Smooth muscle cell (in vitro differentiated cells): ENCODE results near the gene NFXL1. TPM values are rescaled to one million over a fixed set of nuclear protein-coding genes. Genes with fewer than 3 reads are reported as not detected.

Experiments used
- DNase-seq: peaks from one replicate; lab custom pipeline; 2025; ENCODE audit not compliant: unreplicated experiment; lab: John Stamatoyannopoulos, UW
- H2AFZ ChIP-seq: fragments of 200-600 bp; sonication (generic); 2 replicates; pipeline ENCODE4 v1.6.0; 2016; ENCODE audit warnings: antibody characterized with exemption, low read depth, mild to moderate bottlenecking
- H3F3A ChIP-seq: fragments of 200-600 bp; sonication (generic); 2 replicates; pipeline ENCODE4 v1.6.0; 2017; ENCODE audit warnings: antibody characterized with exemption, low read depth
- H3K27ac ChIP-seq: fragments of 200-600 bp; sonication (generic); 2 replicates; pipeline ENCODE4 v1.5.1; 2016; ENCODE audit warnings: low read depth, mild to moderate bottlenecking
- H3K27me3 ChIP-seq: fragments of 200-600 bp; sonication (generic); 2 replicates; pipeline ENCODE4 v1.6.1; 2016; ENCODE audit warnings: low read depth, mild to moderate bottlenecking
- H3K36me3 ChIP-seq: fragments of 200-600 bp; sonication (generic); 2 replicates; pipeline ENCODE4 v1.5.1; 2016; ENCODE audit warnings: low read depth
- H3K4me1 ChIP-seq: fragments of 200-600 bp; sonication (generic); 2 replicates; pipeline ENCODE4 v1.5.1; 2016; ENCODE audit warnings: low read depth
- H3K4me2 ChIP-seq: fragments of 200-600 bp; sonication (generic); 2 replicates; pipeline ENCODE4 v1.6.0; 2016; ENCODE audit warnings: mild to moderate bottlenecking
- H3K4me3 ChIP-seq: fragments of 200-600 bp; sonication (generic); 2 replicates; pipeline ENCODE4 v1.5.1; 2016; ENCODE audit warnings: mild to moderate bottlenecking
- H3K79me2 ChIP-seq: fragments of 200-600 bp; sonication (generic); 2 replicates; pipeline ENCODE4 v1.6.0; 2016; ENCODE audit warnings: low read depth, mild to moderate bottlenecking
- H3K9ac ChIP-seq: fragments of 200-600 bp; sonication (generic); 2 replicates; pipeline ENCODE4 v1.6.0; 2016; ENCODE audit warnings: low read depth
- H3K9me3 ChIP-seq: fragments of 200-600 bp; sonication (generic); replicated peaks from 2 replicates; pipeline ENCODE4 v1.5.1; 2016; ENCODE audit warnings: low read depth
- H4K20me1 ChIP-seq: fragments of 200-600 bp; sonication (generic); 2 replicates; pipeline ENCODE4 v1.6.0; 2016; ENCODE audit warnings: low read depth
- WGBS: methylation state at CpG from one replicate; pipeline ENCODE4 v1.1.7; 2016; ENCODE audit warnings: low lambda C conversion rate; 5-methylcytosine and 5-hydroxymethylcytosine counted together
- polyA plus RNA-seq: library from polyadenylated mRNA; unstranded; fragments of >200 nt; fragmentation: Nextera tagmentation; extraction: Ambion mirVana; gene quantifications from 2 replicates; pipeline ENCODE4 v1.2.1, GENCODE V29; 2016
- total RNA-seq: library from RNA; depleted of rRNA; stranded (reverse); fragments of >200 nt; gene quantifications from 2 replicates; pipeline ENCODE4 v1.2.3, GENCODE V29; 2014
- TF ChIP-seq, protein P1 (sequence below): fragments of 200-600 bp; sonication (generic); IDR thresholded peaks from 2 replicates; pipeline ENCODE4 v1.5.1; 2017; ENCODE audit warnings: borderline replicate concordance, mild to moderate bottlenecking, antibody characterized with exemption; ENCODE audit not compliant: insufficient read depth, poor library complexity, severe bottlenecking

NFXL1 gene
- total and polyA plus RNA-seq, 2 experiments from 2014 or later, result 6.5 to 14.7 TPM

DNA sequence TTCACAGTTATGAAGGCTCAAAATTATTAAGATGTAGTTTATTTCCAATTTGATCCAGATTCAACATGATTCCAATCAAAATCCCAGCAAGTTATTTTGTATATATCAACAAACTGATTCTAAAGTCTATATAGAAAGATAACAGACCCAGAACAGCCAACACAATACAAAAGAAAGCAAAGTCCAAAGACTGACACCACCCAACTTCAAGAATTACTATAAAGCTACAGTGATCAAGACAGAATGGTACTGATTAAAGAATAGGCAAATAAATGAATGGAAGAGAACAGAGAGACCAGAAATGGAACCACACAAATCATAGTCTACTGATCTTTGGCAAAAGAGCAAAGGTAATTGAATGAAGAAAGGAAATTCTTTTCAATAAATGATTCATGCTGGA is 34.9 kb downstream of the NFXL1 start:
- H3K9me3 ChIP-seq, result peaks cover 7% of the 10 kb centered on the region

GRCh38 chr4:47876784-47877546 is 37.4 kb downstream of the NFXL1 start:
- H3K4me3 ChIP-seq, result no peak overlapping the region
- no peak overlapping the region for H3K9ac ChIP-seq
- H3K9me3 ChIP-seq, result peaks cover 14% of the 10 kb centered on the region
- TF ChIP-seq, protein P1, sequence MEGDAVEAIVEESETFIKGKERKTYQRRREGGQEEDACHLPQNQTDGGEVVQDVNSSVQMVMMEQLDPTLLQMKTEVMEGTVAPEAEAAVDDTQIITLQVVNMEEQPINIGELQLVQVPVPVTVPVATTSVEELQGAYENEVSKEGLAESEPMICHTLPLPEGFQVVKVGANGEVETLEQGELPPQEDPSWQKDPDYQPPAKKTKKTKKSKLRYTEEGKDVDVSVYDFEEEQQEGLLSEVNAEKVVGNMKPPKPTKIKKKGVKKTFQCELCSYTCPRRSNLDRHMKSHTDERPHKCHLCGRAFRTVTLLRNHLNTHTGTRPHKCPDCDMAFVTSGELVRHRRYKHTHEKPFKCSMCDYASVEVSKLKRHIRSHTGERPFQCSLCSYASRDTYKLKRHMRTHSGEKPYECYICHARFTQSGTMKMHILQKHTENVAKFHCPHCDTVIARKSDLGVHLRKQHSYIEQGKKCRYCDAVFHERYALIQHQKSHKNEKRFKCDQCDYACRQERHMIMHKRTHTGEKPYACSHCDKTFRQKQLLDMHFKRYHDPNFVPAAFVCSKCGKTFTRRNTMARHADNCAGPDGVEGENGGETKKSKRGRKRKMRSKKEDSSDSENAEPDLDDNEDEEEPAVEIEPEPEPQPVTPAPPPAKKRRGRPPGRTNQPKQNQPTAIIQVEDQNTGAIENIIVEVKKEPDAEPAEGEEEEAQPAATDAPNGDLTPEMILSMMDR, result no peak
- no peaks in the 10 kb centered on the region for H3K4me1 ChIP-seq
- H3K4me2 ChIP-seq, result no peak overlapping the region
- WGBS, result 91% methylated on average over 3 of the region's 3 CpGs
- no peak for DNase-seq
- no peaks in the 10 kb centered on the region for H4K20me1 ChIP-seq
- no peak overlapping the region for H3K27ac ChIP-seq
- no peak overlapping the region for H2AFZ ChIP-seq
- no peaks in the 10 kb centered on the region for H3K27me3 ChIP-seq
- no peaks in the 10 kb centered on the region for H3F3A ChIP-seq
- no peaks in the 10 kb centered on the region for H3K79me2 ChIP-seq
- peaks cover 61% of the 10 kb centered on the region for H3K36me3 ChIP-seq

More for the DNA sequence above, 34.9 kb downstream of the NFXL1 start:
- H3F3A ChIP-seq, result no peaks in the 10 kb centered on the region
- no peak overlapping the region for H3K27ac ChIP-seq
- no peak for DNase-seq
- H3K27me3 ChIP-seq, result no peaks in the 10 kb centered on the region
- H2AFZ ChIP-seq, result no peak overlapping the region
- H4K20me1 ChIP-seq, result no peaks in the 10 kb centered on the region
- H3K9ac ChIP-seq, result no peak overlapping the region
- no peak overlapping the region for H3K4me2 ChIP-seq
- TF ChIP-seq, protein P1, result no peak
- H3K4me1 ChIP-seq, result no peaks in the 10 kb centered on the region
- no peaks in the 10 kb centered on the region for H3K79me2 ChIP-seq
- no peak overlapping the region for H3K4me3 ChIP-seq
- peaks cover 59% of the 10 kb centered on the region for H3K36me3 ChIP-seq

DNA sequence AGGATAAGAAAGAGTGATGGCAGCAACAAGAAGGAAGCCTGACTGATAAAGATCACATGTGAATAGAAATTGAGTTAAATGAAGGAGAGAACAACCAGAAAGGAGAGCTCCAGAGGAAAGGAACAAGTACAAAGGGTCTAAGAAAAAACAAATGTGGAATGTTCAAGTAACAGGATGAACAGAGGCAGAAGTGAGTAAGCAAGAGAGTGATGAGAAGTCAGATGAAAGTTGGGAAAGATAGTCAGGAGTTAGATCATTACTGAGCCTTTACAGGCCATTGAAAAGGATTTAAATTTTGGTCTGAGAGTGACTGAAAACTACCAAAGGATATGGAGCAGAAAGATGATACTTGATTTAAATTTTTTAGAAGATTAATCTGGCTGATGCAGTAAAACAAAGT is 38.1 kb downstream of the NFXL1 start:
- TF ChIP-seq, protein P1, result no peak
- Histone ChIP-seq H3F3A (no peaks in the 10 kb centered on the region), H3K9me3 (peaks cover 14% of the 10 kb centered on the region), H3K27ac (no peak overlapping the region), H3K27me3 (no peaks in the 10 kb centered on the region), H3K36me3 (peaks cover 57% of the 10 kb centered on the region), H3K79me2 (no peaks in the 10 kb centered on the region), H3K9ac (no peak overlapping the region), H3K4me2 (no peak overlapping the region), H4K20me1 (no peaks in the 10 kb centered on the region), H3K4me1 (no peaks in the 10 kb centered on the region), H3K4me3 (no peak overlapping the region), H2AFZ (no peak overlapping the region)
- DNase-seq, result no peak
